ENCODE measurements around the gene SLC22A2.

GRCh38 chr6:160240691-160241084, 17.9 kb downstream of the SLC22A2 start:
- TF ChIP-seq CTCF (conservative IDR thresholded peaks at IDR 0.05; ENCODE audit: low read length) (no peak), EZH2phosphoT487 (IDR thresholded peaks at IDR 0.05; ENCODE audit: borderline replicate concordance) (no peak)

Measured in Loucy (cell line).